HepG2 (cell line): ENCODE results near the gene CALD1. TPM values are rescaled to one million over a fixed set of nuclear protein-coding genes. Genes with fewer than 3 reads are reported as not detected.

Source experiments
- JUND ChIP-seq: sonication (generic); formaldehyde crosslinking; IDR thresholded peaks from 2 replicates; pipeline ENCODE4 v1.8.0; 2022; ENCODE audit warnings: mild to moderate bottlenecking, missing genetic modification reagents
- KDM2A ChIP-seq: sonication (generic); formaldehyde crosslinking; IDR thresholded peaks from 2 replicates; pipeline ENCODE4 v1.4.0; 2020; ENCODE audit warnings: low read depth, missing genetic modification reagents, borderline replicate concordance
- MEIS2 ChIP-seq: sonication (generic); formaldehyde crosslinking; IDR thresholded peaks from 2 replicates; pipeline ENCODE4 v1.9.0; 2021; ENCODE audit warnings: mild to moderate bottlenecking, missing genetic modification reagents
- NBN ChIP-seq: fragments of 450-650 bp; conservative IDR thresholded peaks from 2 replicates; pipeline ENCODE4 v1.6.1; 2017
- NFYC ChIP-seq: IDR thresholded peaks from 2 replicates; pipeline ENCODE4 v1.6.1; 2016; ENCODE audit warnings: missing genetic modification reagents, missing compliant biosample characterization
- RARG ChIP-seq: sonication (generic); formaldehyde crosslinking; IDR thresholded peaks from 2 replicates; pipeline ENCODE4 v1.4.0; 2020; ENCODE audit warnings: low read depth, mild to moderate bottlenecking, missing genetic modification reagents
- RXRB ChIP-seq: IDR thresholded peaks from 2 replicates; pipeline ENCODE4 v1.6.1; 2016; ENCODE audit warnings: borderline replicate concordance, missing genetic modification reagents, missing compliant biosample characterization
- SAFB2 ChIP-seq: sonication (generic); formaldehyde crosslinking; IDR thresholded peaks from 2 replicates; pipeline ENCODE4 v1.5.1; 2020; ENCODE audit warnings: missing genetic modification reagents, low read depth, mild to moderate bottlenecking, borderline replicate concordance
- SP4 ChIP-seq: sonication (generic); formaldehyde crosslinking; IDR thresholded peaks from 2 replicates; pipeline ENCODE4 v1.8.1; 2023; ENCODE audit warnings: mild to moderate bottlenecking, missing genetic modification reagents
- STAT5B ChIP-seq: sonication (generic); formaldehyde crosslinking; IDR thresholded peaks from 2 replicates; pipeline ENCODE4 v1.4.0; 2020; ENCODE audit warnings: missing genetic modification reagents
- TBL1XR1 ChIP-seq: fragments of 150-350 bp; IDR thresholded peaks from 2 replicates; pipeline ENCODE4 v1.6.1; 2014; ENCODE audit warnings: borderline replicate concordance, low read length; ENCODE audit not compliant: partially characterized antibody
- U2AF1 ChIP-seq: fragments of 200-400 bp; formaldehyde crosslinking; optimal IDR thresholded peaks from 2 replicates; pipeline ENCODE3; 2017; ENCODE audit warnings: mild to moderate bottlenecking, low read depth, low read length
- ZFP36 ChIP-seq: fragments of 150-350 bp; IDR thresholded peaks from 2 replicates; pipeline ENCODE4 v1.6.1; 2018; ENCODE audit warnings: borderline replicate concordance, low read length, low read depth; ENCODE audit not compliant: partially characterized antibody
- ZNF12 ChIP-seq: sonication (generic); formaldehyde crosslinking; IDR thresholded peaks from 2 replicates; pipeline ENCODE4 v1.5.0; 2020; ENCODE audit warnings: missing genetic modification reagents
- ZNF326 ChIP-seq: sonication (generic); formaldehyde crosslinking; IDR thresholded peaks from 2 replicates; pipeline ENCODE4 v1.4.0; 2020; ENCODE audit warnings: missing genetic modification reagents, borderline replicate concordance
- ZNF350 ChIP-seq: sonication (generic); formaldehyde crosslinking; IDR thresholded peaks from 2 replicates; pipeline ENCODE4 v1.4.0; 2020; ENCODE audit warnings: mild to moderate bottlenecking, low read depth, missing genetic modification reagents, borderline replicate concordance
- ZNF468 ChIP-seq: sonication (generic); formaldehyde crosslinking; IDR thresholded peaks from 2 replicates; pipeline ENCODE4 v1.8.0; 2022; ENCODE audit warnings: mild to moderate bottlenecking, moderate library complexity, missing genetic modification reagents
- polyA plus RNA-seq, 8 experiments: library from polyadenylated mRNA; depleted of rRNA in 3 of 8; stranded (reverse) in 7 of 8; unstranded in 1 of 8; fragments of >200 nt; fragmentation: Illumina TruSeq in 4 of 8; extraction: Trizol in 4 of 8; gene quantifications; 2 replicates each; pipeline versions ENCODE4 v1.2.1 to v1.2.3, GENCODE V29; 2011 to 2016; ENCODE audit warnings: low read depth in 4 of 8, missing spikeins in 1 of 8, mixed read lengths in 1 of 8; ENCODE audit not compliant: insufficient read depth in 1 of 8
- total RNA-seq, 5 experiments: library from RNA; depleted of rRNA; stranded (reverse); fragments of >200 nt; fragmentation: Illumina TruSeq; extraction: Trizol; gene quantifications; 2 replicates each; pipeline ENCODE4 v1.2.3, GENCODE V29; 2016; ENCODE audit warnings: low read depth in 1 of 5
- TF ChIP-seq, protein P1 (sequence below): IDR thresholded peaks from 2 replicates; pipeline ENCODE4 v1.6.1; 2016
- TF ChIP-seq, protein P2 (sequence below): sonication (generic); formaldehyde crosslinking; IDR thresholded peaks from 2 replicates; pipeline ENCODE4 v1.4.0; 2020; ENCODE audit warnings: missing genetic modification reagents
- TF ChIP-seq, protein P3 (sequence below): sonication (generic); formaldehyde crosslinking; IDR thresholded peaks from 2 replicates; pipeline ENCODE4 v1.4.0; 2020; ENCODE audit warnings: mild to moderate bottlenecking, missing genetic modification reagents, borderline replicate concordance
- TF ChIP-seq, protein P4 (sequence below): sonication (generic); formaldehyde crosslinking; IDR thresholded peaks from 2 replicates; pipeline ENCODE4 v1.8.1; 2023; ENCODE audit warnings: mild to moderate bottlenecking, missing genetic modification reagents

The CALD1 gene
- total and polyA plus RNA-seq, 2 of the 13 experiments (the other 11 are each of a cell fraction or from before 2014, with no cell fraction given): 53.0 to 112 TPM

DNA sequence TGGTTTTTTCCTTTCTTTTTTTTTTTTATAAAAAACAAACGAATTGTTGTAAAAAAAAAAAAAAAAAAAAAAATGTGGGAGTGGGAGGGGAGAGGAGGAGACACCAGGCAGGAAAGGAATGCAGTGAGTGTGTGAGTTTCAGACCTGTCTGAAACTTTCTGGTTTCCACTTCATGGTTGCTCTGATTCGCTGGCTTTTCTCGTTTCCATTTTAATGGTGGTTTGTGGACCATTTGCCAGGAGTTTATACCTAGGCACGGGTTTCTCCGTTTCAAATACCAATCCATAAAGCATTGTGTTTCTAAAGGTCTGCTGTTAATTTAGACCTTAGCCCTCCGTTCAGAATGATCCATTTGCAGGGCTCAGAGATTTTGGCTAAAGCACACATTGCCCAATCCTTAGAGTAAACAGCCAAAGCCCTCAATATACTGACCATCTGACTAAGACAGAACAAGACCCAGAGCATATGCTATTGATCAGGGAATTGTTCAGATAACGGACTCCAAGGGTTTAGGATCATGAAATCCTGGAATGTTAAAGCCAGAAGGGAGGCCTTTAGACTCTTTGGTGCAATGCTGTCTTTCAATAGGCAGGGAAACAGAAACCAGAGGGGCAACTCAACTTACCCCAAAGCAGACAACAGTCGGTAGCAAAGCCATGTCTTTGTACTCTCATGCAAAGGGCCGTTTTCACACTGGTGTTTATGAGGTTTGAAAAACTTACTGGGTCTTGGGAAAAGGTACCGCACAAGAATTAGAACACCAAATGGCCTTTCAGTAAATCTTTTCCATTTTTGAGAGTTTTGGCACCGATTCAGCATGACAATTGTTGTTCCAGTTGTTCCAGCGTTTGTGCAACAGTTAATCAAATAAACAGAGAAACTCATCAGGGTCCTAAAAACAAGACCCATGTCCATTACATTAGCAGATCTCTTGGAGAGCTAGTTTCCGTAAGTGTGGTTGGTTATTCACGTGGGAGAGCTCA lies 112.6 kb downstream of the CALD1 start (continued):
- TF ChIP-seq U2AF1 (no peak), MEIS2 (CRISPR knock-in tag) (no peak), ZNF326 (CRISPR knock-in tag) (no peak), TBL1XR1 (no peak), SP4 (CRISPR knock-in tag) (0 out of 2 replicates have a peak, but pooled peaks have one; percentile 2), NBN (no peak), ZNF350 (CRISPR knock-in tag) (no peak; the same call in 1 of the 2 replicates), KDM2A (CRISPR knock-in tag) (0 out of 2 replicates have a peak, but pooled peaks have one; percentile 0), RARG (CRISPR knock-in tag) (no peak), SAFB2 (CRISPR knock-in tag) (no peak; the same call in 1 of the 2 replicates), ZFP36 (no peak), ZNF468 (no peak), NFYC (0 out of 2 replicates have a peak, but pooled peaks have one; percentile 12), RXRB (CRISPR knock-in tag) (no peak; the same call in 1 of the 2 replicates), ZNF12 (CRISPR knock-in tag) (0 out of 2 replicates have a peak, but pooled peaks have one; percentile 47), JUND (CRISPR knock-in tag) (0 out of 2 replicates have a peak, but pooled peaks have one; percentile 43), STAT5B (CRISPR knock-in tag) (0 out of 2 replicates have a peak, but pooled peaks have one; percentile 41)
- TF ChIP-seq, protein P1, sequence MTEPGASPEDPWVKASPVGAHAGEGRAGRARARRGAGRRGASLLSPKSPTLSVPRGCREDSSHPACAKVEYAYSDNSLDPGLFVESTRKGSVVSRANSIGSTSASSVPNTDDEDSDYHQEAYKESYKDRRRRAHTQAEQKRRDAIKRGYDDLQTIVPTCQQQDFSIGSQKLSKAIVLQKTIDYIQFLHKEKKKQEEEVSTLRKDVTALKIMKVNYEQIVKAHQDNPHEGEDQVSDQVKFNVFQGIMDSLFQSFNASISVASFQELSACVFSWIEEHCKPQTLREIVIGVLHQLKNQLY (CRISPR knock-in tag): peak; percentile 59; the same call in 1 of the 2 replicates
- TF ChIP-seq, protein P2, sequence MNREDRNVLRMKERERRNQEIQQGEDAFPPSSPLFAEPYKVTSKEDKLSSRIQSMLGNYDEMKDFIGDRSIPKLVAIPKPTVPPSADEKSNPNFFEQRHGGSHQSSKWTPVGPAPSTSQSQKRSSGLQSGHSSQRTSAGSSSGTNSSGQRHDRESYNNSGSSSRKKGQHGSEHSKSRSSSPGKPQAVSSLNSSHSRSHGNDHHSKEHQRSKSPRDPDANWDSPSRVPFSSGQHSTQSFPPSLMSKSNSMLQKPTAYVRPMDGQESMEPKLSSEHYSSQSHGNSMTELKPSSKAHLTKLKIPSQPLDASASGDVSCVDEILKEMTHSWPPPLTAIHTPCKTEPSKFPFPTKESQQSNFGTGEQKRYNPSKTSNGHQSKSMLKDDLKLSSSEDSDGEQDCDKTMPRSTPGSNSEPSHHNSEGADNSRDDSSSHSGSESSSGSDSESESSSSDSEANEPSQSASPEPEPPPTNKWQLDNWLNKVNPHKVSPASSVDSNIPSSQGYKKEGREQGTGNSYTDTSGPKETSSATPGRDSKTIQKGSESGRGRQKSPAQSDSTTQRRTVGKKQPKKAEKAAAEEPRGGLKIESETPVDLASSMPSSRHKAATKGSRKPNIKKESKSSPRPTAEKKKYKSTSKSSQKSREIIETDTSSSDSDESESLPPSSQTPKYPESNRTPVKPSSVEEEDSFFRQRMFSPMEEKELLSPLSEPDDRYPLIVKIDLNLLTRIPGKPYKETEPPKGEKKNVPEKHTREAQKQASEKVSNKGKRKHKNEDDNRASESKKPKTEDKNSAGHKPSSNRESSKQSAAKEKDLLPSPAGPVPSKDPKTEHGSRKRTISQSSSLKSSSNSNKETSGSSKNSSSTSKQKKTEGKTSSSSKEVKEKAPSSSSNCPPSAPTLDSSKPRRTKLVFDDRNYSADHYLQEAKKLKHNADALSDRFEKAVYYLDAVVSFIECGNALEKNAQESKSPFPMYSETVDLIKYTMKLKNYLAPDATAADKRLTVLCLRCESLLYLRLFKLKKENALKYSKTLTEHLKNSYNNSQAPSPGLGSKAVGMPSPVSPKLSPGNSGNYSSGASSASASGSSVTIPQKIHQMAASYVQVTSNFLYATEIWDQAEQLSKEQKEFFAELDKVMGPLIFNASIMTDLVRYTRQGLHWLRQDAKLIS (CRISPR knock-in tag): no peak
- TF ChIP-seq, protein P3, sequence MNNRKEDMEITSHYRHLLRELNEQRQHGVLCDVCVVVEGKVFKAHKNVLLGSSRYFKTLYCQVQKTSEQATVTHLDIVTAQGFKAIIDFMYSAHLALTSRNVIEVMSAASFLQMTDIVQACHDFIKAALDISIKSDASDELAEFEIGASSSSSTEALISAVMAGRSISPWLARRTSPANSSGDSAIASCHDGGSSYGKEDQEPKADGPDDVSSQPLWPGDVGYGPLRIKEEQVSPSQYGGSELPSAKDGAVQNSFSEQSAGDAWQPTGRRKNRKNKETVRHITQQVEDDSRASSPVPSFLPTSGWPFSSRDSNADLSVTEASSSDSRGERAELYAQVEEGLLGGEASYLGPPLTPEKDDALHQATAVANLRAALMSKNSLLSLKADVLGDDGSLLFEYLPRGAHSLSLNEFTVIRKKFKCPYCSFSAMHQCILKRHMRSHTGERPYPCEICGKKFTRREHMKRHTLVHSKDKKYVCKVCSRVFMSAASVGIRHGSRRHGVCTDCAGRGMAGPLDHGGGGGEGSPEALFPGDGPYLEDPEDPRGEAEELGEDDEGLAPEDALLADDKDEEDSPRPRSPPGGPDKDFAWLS (CRISPR knock-in tag): no peak
- TF ChIP-seq, protein P4, sequence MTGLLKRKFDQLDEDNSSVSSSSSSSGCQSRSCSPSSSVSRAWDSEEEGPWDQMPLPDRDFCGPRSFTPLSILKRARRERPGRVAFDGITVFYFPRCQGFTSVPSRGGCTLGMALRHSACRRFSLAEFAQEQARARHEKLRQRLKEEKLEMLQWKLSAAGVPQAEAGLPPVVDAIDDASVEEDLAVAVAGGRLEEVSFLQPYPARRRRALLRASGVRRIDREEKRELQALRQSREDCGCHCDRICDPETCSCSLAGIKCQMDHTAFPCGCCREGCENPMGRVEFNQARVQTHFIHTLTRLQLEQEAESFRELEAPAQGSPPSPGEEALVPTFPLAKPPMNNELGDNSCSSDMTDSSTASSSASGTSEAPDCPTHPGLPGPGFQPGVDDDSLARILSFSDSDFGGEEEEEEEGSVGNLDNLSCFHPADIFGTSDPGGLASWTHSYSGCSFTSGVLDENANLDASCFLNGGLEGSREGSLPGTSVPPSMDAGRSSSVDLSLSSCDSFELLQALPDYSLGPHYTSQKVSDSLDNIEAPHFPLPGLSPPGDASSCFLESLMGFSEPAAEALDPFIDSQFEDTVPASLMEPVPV (CRISPR knock-in tag): no peak
